Inflammatory macrophage treated with lipopolysaccharide for 1 hour (primary cell): ENCODE measurements around the gene INO80E.
"Not testable (repeated sequence)": the region's sequence is repeated elsewhere in the genome, so short reads cannot be mapped to it uniquely, and the experiment has no call there.

Experiments
- DNase-seq, 2 donors: peaks; one replicate each; pipeline ENCODE4 v3.0.0-alpha.2; 2020 to 2022

INO80E gene

DNA sequence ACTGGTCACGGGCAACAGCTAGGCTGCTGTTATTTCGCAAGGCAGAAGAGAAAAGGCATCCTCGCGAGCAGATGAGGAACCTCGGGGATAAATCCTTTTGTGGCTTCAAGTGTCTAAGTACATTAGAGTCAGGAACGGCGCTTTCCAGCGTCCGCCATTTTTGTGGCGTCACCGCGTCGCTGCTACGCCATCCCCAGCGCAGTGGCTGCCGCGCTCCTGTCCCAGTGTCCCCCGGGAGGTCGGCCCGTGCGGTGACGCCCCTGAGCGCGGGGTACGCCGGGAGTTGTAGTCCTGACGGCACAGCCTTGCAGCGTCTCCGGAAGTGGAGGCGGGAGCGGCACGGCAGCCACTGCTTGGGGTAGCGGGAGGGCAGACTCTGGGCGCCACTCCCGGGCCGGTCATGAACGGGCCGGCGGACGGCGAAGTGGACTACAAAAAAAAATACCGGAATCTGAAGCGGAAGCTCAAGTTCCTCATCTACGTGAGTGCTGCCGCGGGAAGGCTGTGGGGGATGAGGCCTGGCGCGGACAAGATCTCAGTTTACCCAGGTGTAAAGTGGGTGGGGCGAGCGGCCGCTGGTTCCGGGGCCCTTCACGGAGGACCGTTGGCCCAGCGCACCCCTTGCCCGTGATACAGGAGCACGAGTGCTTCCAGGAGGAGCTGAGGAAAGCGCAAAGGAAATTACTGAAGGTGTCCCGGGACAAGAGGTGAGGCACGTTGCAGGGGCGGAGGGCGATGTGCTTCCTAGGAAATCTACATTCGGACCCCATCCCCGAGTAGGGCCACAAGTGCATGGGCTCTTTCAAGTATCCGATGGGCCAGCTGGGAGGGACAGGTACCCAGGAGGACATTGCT lies at the start of gene INO80E:
Gene INO80E, plus strand, starts transcription at position 331 of the 855 bp plus-strand sequence. Its CDS starts 70 bp downstream, at position 401.
- peak; percentile 96 to 98 for DNase-seq

DNA sequence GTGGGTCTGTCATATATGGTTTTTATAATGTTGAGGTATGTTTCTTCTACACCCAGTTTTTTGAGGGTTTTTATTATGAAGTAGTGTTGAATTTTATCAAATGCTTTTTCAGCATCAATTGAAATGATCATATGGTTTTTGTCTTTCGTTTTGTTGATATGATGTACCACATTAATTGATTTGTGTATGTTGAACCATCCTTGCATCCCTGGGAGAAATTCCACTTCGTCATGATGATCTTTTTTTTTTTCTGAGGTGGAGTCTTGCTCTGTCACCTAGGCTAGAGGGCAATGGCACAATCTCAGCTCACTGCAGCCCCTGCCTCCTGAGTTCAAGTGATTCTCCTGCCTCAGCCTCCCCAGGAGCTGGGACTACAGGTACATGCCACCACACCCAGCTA lies 48.1 kb upstream of the INO80E start:
- no peak for DNase-seq

DNA sequence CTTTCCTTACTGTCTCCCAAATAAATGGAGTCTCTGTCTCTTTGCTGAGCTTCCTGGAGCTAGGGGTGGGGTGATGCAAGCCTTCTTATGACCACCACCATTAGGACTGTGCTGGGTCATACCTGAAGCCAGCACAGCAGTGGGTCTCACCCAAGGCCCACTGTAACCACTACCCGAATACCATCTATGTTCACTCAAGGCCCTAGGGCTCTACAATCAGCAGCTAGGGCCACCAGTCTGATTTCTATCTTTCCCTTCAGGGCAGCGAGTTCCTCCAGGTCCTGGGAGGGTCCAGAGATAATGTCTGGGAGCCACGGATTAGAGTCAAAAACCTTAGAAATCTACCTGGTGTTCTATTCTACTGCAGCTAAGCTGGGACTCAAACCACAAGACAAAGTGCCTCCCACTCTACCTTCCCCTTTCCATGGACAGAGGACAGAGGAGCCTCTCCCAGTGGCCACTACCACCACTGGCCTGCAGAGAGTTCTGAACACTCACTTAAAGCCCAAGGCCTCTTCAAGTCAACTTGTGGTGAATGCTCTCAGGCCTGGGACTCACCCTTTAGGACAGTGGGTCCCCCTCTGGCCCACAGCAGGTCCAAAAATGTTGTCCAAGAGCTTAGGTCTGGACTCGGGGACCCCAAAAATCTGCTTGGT lies 45.1 kb upstream of the INO80E start:
- DNase-seq: no peak

- DNase-seq: no peak
Observed at GRCh38 chr16:29951625-29952365, 44.2 kb upstream of the INO80E start.

DNA sequence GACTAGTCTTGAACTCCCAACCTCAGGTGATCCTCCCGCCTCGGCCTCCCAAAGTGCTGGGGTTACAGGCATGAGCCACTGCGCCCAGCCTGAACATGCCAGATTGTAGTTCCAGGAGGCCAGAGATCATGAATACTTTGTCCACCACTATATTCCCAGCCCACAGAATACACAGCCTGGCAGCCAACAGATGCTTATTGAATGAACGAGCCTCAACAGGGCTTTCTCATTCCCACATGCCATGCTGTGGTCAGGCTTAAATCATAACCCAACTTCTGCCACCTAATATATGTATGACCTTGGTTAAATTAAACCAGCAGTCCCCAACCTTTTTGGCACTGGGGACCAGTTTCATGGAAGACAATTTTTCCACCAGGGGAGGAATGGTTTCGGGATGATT lies 37.3 kb upstream of the INO80E start:
- no peak for DNase-seq

- DNase-seq: no peak
Observed at GRCh38 chr16:29959293-29959692, 36.7 kb upstream of the INO80E start.

- DNase-seq: not testable (repeated sequence)
Observed at GRCh38 chr16:29959821-29960220, 36.2 kb upstream of the INO80E start.

DNA sequence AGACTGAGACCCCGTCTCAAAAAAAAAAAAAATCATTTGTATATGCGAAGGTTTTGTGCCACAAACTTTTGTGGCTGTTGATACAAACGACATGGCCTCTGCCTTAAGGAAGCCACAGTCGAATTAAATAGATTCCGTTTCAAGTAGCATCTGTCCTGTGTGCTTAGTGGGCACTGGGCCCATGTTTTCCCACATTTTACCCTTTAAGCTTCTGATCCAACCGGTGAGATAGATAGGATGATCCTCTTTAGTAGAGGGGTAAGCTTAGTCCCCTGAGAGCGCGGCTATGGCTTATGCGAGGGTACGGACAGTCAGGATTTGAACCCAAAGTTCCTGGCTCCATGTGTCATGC lies 34.9 kb upstream of the INO80E start:
- no peak for DNase-seq

- DNase-seq: peak; percentile 89 to 97
Observed at GRCh38 chr16:29961479-29962343, 34.3 kb upstream of the INO80E start, which contains the start of gene TMEM219. Gene TMEM219 (plus strand): TSS chr16:29962079. CDS start chr16:29963144, 1,065 bp downstream.

GRCh38 chr16:29962344-29962994 lies 33.6 kb upstream of the INO80E start:
- peak; percentile 74 to 83 for DNase-seq

DNA sequence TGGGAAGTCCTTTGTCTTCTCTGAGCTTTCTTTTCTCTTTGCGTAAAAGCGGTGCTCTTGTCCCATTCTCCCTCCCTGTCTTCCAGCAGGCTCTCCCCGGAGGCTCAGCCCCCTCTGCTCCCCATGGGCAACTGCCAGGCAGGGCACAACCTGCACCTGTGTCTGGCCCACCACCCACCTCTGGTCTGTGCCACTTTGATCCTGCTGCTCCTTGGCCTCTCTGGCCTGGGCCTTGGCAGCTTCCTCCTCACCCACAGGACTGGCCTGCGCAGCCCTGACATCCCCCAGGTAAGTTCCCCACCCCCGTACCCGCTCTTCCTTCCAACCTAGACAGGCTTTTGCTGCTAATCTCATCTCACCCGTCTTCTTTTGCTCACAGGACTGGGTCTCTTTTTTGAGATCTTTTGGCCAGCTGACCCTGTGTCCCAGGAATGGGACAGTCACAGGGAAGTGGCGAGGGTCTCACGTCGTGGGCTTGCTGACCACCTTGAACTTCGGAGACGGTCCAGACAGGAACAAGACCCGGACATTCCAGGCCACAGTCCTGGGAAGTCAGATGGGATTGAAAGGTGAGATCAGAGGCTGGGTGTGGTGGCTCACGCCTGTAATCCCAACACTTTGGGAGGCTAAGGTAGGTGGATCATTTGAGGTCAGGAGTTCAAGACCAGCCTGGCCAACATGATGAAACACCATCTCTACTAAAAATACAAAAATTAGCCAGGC lies 32.9 kb upstream of the INO80E start:
- no peak for DNase-seq

GRCh38 chr16:29968205-29968604 lies 27.8 kb upstream of the INO80E start:
- DNase-seq: no peak

DNA sequence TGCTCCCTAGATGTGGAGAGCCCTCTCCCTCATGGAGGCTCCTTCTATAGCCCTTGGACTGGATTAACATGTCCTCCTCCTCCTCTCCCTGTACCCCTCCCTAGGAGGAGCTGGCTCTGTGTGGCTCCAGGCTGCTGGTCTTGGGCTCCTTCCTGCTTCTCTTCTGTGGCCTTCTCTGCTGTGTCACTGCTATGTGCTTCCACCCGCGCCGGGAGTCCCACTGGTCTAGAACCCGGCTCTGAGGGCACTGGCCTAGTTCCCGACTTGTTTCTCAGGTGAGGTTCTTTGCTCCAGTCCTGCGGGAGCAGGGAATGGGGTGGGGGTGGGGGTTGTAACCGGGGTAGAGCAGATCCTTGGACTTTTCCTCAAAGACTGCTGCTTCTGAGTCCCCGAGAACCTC lies 24.7 kb upstream of the INO80E start:
- DNase-seq: no peak

GRCh38 chr16:29972500-29972899 lies 23.5 kb upstream of the INO80E start:
- no peak for DNase-seq

DNA sequence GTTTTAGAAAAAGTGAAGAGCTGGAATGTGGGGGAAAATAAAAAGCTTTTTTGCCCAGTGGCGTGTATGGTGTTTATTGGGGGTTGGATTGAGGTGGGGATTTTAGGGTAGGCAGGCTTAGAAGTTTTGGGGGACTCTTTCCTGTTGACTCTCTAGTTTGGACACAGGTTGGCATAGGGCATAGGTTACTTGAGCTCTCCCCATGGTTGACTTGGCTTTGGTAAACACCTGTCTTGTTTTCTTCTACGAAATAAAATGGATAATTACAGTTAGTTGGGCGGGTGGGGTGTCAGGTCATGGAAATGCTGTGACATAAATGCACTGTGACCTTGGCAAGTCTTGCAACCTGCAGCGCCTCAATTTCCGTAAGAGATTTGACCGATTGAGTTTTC lies 23.1 kb upstream of the INO80E start:
- no peak for DNase-seq

- peak; percentile 99 for DNase-seq
Observed at GRCh38 chr16:29973384-29974246, 22.4 kb upstream of the INO80E start, which contains the start of gene TAOK2. Gene TAOK2 (plus strand): TSS chr16:29973868. CDS start chr16:29977773, 3,905 bp downstream.

DNA sequence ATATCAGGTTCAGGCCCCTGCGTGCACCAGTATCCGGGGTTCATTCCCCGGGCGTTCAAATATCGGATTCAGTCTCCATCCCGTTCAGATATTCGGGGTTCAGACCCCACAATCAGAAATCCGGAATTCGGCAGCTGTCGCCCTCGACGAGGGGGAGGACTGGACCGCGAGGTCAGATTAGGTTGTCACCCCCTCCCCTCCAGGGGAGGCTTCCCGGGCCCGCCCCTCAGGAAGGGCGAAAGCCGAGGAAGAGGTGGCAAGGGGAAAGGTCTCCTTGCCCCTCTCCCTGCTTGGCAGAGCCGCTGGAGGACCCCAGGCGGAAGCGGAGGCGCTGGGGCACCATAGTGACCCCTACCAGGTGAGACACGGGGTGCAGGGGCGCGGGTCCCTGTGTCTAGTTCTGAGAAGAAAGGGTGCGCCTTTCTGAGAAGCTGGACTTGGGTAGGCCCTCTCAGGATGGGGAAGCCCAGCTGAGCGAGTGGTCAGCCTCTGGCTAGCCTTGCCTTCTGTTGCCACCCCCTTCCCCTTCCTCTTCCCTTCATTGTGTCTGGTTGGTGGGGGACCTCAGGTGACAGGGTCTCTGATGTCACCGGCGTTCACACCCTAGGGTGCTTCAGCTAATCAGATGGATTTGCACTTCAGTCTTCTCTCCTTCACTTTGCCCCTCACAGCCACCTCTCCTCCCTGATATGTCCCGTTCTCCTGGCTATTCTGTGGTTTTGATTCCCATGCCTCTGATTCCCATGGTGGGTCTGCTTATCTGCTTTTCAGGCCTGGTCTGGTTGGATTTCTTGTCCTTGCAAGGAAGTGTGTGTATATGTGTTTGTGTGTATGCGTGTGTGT lies 21.5 kb upstream of the INO80E start:
- peak; percentile 60 to 68 for DNase-seq

DNA sequence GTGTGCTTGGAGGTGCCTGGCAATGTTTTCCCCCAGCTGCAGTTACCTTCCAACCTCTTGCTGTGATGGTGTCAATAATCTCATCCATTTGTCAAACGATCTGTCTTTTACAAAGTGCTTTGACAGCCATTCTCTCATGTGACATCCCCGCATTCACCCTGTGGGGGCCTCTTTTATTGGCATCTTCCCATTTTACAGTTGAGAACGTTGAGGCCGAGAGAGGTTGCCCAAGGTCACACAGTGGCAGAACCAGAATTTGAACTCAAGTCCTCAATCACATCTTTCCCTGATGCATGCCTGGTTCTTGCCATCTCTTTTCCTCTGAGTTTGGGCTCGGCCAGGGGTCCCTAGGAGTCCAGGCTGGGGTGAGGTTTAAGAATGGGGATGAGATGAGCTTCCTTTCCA lies 20.9 kb upstream of the INO80E start:
- DNase-seq: no peak
